OCI-LY3 (cell line): Measurements from ENCODE around the gene CD248.

ENCODE experiments used
- H2AFZ ChIP-seq: fragments of 200-600, 300-600 bp; shearing (Covaris generic); 2 replicates; pipeline ENCODE4 v1.6.0; 2014; ENCODE audit warnings: antibody characterized with exemption, low read depth, low read length
- H3K27ac ChIP-seq: fragments of 200-600, 300-600 bp; sonication (generic); 2 replicates; pipeline ENCODE4 v1.5.1; 2014; ENCODE audit warnings: mild to moderate bottlenecking, low read length, moderate library complexity, mixed read lengths
- H3K27me3 ChIP-seq: fragments of 200-600, 300-600 bp; sonication (generic); 2 replicates; pipeline ENCODE4 v1.6.1; 2014; ENCODE audit warnings: low read depth, low read length, mixed read lengths
- H3K36me3 ChIP-seq: fragments of 200-600, 300-600 bp; sonication (generic); replicated peaks from 2 replicates; pipeline ENCODE3; 2014; ENCODE audit warnings: low read depth, low read length, mixed read lengths
- H3K4me1 ChIP-seq: fragments of 300-600, 200-600 bp; sonication (generic); 2 replicates; pipeline ENCODE4 v1.6.1; 2014; ENCODE audit warnings: low read length, mixed read lengths
- H3K4me2 ChIP-seq: fragments of 200-600, 300-600 bp; sonication (generic); 2 replicates; pipeline ENCODE4 v1.6.1; 2014; ENCODE audit warnings: low read length, mixed read lengths
- H3K4me3 ChIP-seq: fragments of 300-600, 200-600 bp; sonication (generic); 2 replicates; pipeline ENCODE4 v1.5.1; 2014; ENCODE audit warnings: antibody characterized with exemption, mild to moderate bottlenecking, low read length, moderate library complexity
- H3K79me2 ChIP-seq: fragments of 300-600, 200-600 bp; shearing (Covaris generic); 2 replicates; pipeline ENCODE4 v1.6.1; 2014; ENCODE audit warnings: mild to moderate bottlenecking, low read length, mixed read lengths
- H3K9ac ChIP-seq: fragments of 300-600, 200-600 bp; shearing (Covaris generic); 2 replicates; pipeline ENCODE4 v1.6.0; 2014; ENCODE audit warnings: mild to moderate bottlenecking, low read length, moderate library complexity
- H3K9me3 ChIP-seq: fragments of 200-600, 300-600 bp; shearing (Covaris generic); 2 replicates; pipeline ENCODE4 v1.6.1; 2014; ENCODE audit warnings: low read length, mixed read lengths; ENCODE audit not compliant: insufficient read depth
- H4K20me1 ChIP-seq: fragments of 200-600, 300-600 bp; sonication (generic); 2 replicates; pipeline ENCODE4 v1.6.1; 2016; ENCODE audit warnings: low read length, mixed read lengths; ENCODE audit not compliant: insufficient read depth
- CTCF ChIP-seq: fragments of 200-600, 300-600 bp; sonication (generic); IDR thresholded peaks from 2 replicates; pipeline ENCODE4 v1.5.1; 2014; ENCODE audit warnings: antibody characterized with exemption, low read length, low read depth
- EZH2phosphoT487 ChIP-seq: fragments of 200-600 bp; shearing (Covaris generic); IDR thresholded peaks from 2 replicates; pipeline ENCODE4 v1.6.1; 2018; ENCODE audit warnings: antibody characterized with exemption, mixed run types, low read depth

CD248 gene

GRCh38 chr11:66336234-66337102 lies 19.6 kb upstream of the CD248 start, which contains the start of gene RIN1:
Gene RIN1 (minus strand): TSS chr11:66336434. CDS start chr11:66336402, 32 bp downstream.
- Histone ChIP-seq H4K20me1 (no peaks in the 10 kb centered on the region), H3K4me2 (no peak within 1 kb of the TSS), H3K79me2 (no peaks in the 10 kb centered on the region), H3K4me3 (no peak within 1 kb of the TSS), H3K36me3 (peaks cover 25% of the 10 kb centered on the region), H3K4me1 (no peaks in the 10 kb centered on the region), H3K9ac (no peak within 1 kb of the TSS), H2AFZ (no peak within 1 kb of the TSS), H3K9me3 (no peaks in the 10 kb centered on the region), H3K27me3 (no peaks in the 10 kb centered on the region), H3K27ac (no peak within 1 kb of the TSS)
- TF ChIP-seq EZH2phosphoT487 (no peak), CTCF (peak; percentile 28)

GRCh38 chr11:66335531-66336233 lies 18.8 kb upstream of the CD248 start:
- no peak overlapping the region for H2AFZ ChIP-seq
- H3K4me2 ChIP-seq, result no peak overlapping the region
- no peak for TF ChIP-seq CTCF
- TF ChIP-seq EZH2phosphoT487, result no peak

GRCh38 chr11:66334605-66335442 lies 18.0 kb upstream of the CD248 start:
- no peak overlapping the region for H2AFZ ChIP-seq
- TF ChIP-seq EZH2phosphoT487, result no peak
- no peak overlapping the region for H3K4me3 ChIP-seq
- H4K20me1 ChIP-seq, result no peaks in the 10 kb centered on the region
- no peaks in the 10 kb centered on the region for H3K79me2 ChIP-seq
- no peak overlapping the region for H3K4me2 ChIP-seq
- no peaks in the 10 kb centered on the region for H3K27me3 ChIP-seq
- H3K9me3 ChIP-seq, result no peaks in the 10 kb centered on the region
- peaks cover 12% of the 10 kb centered on the region for H3K36me3 ChIP-seq
- H3K27ac ChIP-seq, result no peak overlapping the region
- no peak overlapping the region for H3K9ac ChIP-seq
- no peaks in the 10 kb centered on the region for H3K4me1 ChIP-seq

More at GRCh38 chr11:66335531-66336233, 18.8 kb upstream of the CD248 start:
- Histone ChIP-seq H4K20me1 (no peaks in the 10 kb centered on the region), H3K27ac (no peak overlapping the region), H3K36me3 (peaks cover 21% of the 10 kb centered on the region), H3K9ac (no peak overlapping the region), H3K4me1 (no peaks in the 10 kb centered on the region), H3K4me3 (no peak overlapping the region), H3K79me2 (no peaks in the 10 kb centered on the region), H3K9me3 (no peaks in the 10 kb centered on the region), H3K27me3 (no peaks in the 10 kb centered on the region)

DNA sequence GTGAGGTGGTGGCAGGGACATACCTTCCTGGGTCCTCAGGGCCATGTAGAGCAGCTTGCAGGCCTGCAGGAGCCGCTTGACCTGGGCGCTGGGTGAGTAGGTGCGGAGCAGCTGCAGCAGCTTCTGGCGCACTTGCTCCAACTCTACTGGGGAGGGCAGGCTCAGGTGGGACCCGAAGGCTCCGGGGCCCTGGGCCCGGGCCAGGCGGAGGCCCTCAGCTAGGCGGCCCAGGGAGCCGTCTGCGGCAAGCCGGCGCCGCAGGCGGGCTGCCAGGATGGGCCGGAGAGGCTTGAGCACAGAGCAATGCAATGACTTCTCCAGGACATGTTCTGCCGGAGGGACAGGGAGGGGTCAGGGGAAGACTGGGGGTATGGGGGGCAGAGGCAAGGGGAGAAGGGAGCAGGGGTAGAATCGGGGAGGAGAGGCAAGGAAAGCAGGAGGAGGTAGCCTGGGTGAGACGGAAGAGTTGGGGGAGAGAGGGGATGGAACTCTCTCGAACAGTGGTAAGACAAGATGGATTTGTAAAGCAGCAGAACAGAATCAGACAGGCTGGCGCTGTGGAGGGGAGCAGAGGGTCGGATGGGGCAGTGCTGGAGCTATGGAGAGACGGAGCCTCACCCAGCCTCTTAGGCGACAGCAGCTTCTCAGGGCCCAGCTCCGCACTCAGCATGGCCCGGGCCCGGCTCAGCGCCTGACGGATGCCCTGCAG lies 17.2 kb upstream of the CD248 start:
- H3K9me3 ChIP-seq, result no peaks in the 10 kb centered on the region
- no peak for TF ChIP-seq EZH2phosphoT487
- no peak for TF ChIP-seq CTCF
- H3K79me2 ChIP-seq, result no peaks in the 10 kb centered on the region
- peaks cover 8% of the 10 kb centered on the region for H3K36me3 ChIP-seq
- no peak overlapping the region for H3K4me2 ChIP-seq
- H3K9ac ChIP-seq, result no peak overlapping the region
- H3K27ac ChIP-seq, result no peak overlapping the region
- H4K20me1 ChIP-seq, result no peaks in the 10 kb centered on the region
- no peak overlapping the region for H3K4me3 ChIP-seq
- no peaks in the 10 kb centered on the region for H3K4me1 ChIP-seq
- no peaks in the 10 kb centered on the region for H3K27me3 ChIP-seq
- no peak overlapping the region for H2AFZ ChIP-seq
